Tibial nerve (tissue), 4 donors: ENCODE data around the gene SLC25A36.

Experiments
- CTCF ChIP-seq, 5 experiments: fragments of 200-600 bp in 3 of 5; fragments of 450-650 bp in 2 of 5; sonication (generic) in 3 of 5; IDR thresholded peaks; one replicate each; pipeline ENCODE4 v1.5.1; 2016 to 2019; ENCODE audit warnings: antibody characterized with exemption in 5 of 5, mild to moderate bottlenecking in 3 of 5, moderate library complexity in 2 of 5
- EP300 ChIP-seq, 2 donors: sonication (generic); formaldehyde crosslinking; IDR thresholded peaks; one replicate each; pipeline ENCODE4 v1.6.1; 2017; ENCODE audit warnings: antibody characterized with exemption in 2 of 2, mild to moderate bottlenecking in 1 of 2
- POLR2A ChIP-seq, 2 donors: fragments of 450-650 bp; IDR thresholded peaks; one replicate each; pipeline ENCODE4 v1.6.1; 2017; ENCODE audit warnings: antibody characterized with exemption in 2 of 2, mild to moderate bottlenecking in 2 of 2, moderate library complexity in 2 of 2

- TF ChIP-seq POLR2A (IDR thresholded peaks at IDR 0.05): no peak
- no peak for TF ChIP-seq CTCF (IDR thresholded peaks at IDR 0.05)
- TF ChIP-seq EP300 (IDR thresholded peaks at IDR 0.05): no peak
Observed at GRCh38 chr3:140910860-140911259, 30.8 kb upstream of the SLC25A36 start.
